HUDEP-2 (cell line): ENCODE results near the gene TSPAN18.
"Not testable (repeated sequence)": the region's sequence is repeated elsewhere in the genome, so short reads cannot be mapped to it uniquely, and the experiment has no call there.

Source experiments
- DNase-seq, 76 experiments: peaks; one replicate each; lab custom pipeline; 2025; ENCODE audit not compliant: unreplicated experiment in 76 of 76; lab: John Stamatoyannopoulos, UW

The TSPAN18 gene

GRCh38 chr11:44859528-44859925 is 132.8 kb downstream of the TSPAN18 start:
- DNase-seq: no peak

DNA sequence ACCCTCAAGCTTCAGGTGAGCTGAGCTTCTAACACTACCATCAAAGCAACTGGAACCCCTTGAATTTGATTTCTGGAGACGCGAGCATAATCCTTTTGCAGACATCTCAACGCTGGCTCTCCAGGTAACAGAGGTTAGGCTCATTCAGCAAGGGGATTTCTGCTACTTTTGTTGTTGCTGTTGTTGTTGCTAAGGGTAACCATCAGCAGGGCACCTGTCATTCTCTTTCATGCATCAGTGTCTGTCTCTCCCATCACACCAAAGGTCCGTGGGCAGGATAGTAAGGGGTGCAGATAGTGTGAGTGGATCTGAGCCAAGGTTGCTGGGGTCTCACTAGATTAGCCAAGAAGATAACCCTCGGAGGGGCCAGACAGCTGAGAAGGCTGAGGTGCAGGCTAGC is 133.6 kb downstream of the TSPAN18 start:
- no peak for DNase-seq

GRCh38 chr11:44861849-44862557 is 135.2 kb downstream of the TSPAN18 start:
- peak in 57 of 76 experiments; percentile 8 to 87 (median 43) for DNase-seq

GRCh38 chr11:44862558-44863101 is 135.9 kb downstream of the TSPAN18 start:
- no peak for DNase-seq

- no peak for DNase-seq
Measured at GRCh38 chr11:44863231-44863630, 136.5 kb downstream of the TSPAN18 start.

- no peak for DNase-seq
Measured at GRCh38 chr11:44865866-44866272, 139.1 kb downstream of the TSPAN18 start.

- no peak for DNase-seq
Measured at GRCh38 chr11:44866286-44866685, 139.5 kb downstream of the TSPAN18 start.

GRCh38 chr11:44868021-44868420 is 141.3 kb downstream of the TSPAN18 start:
- DNase-seq: no peak

DNA sequence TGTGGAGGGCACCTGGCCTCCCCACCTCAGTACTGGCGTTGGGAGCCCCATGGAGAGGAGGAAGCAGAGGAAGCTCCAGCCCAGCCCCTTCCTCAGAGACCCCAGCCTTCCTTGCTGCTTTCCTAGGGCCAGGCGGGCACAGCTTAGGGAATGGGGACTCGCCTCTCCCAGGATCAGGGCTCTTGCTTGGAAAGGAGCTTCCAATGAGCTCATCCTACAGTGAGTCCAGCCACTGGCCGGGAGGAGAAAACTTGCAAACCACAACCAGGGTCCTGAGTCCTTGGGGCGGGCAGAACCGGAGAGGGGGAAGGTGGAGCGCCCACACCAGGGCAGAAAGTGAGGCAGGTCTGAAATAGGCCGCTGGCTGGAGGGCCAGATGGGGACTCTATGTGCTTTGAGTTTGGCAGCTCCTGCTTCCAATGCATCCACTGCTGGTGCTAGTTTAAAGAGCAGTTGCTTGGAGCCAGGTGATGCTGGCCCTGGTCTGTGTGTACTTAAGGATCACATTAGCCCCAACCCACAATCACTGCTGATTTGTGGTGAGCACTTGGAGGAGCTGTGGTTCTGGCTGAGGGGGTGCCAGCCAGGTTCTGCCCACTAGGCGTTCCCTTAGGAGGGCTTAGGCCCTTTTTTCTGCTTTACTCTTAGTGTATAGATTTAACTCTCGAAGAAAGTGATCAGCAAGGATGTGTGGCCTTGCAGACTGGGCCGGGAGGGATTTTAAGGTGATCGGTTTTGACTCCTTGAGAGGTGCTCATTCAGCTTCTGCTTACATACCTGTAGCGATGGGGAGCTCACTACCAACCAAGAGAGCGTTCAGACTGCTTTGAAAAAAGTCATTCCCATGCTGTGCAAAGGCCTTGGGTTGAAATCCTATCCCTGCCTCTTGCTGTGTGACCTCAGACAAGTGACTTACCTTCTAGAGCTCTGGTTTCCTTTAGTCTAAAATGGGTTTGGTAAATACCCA is 142.0 kb downstream of the TSPAN18 start:
- DNase-seq: no peak

- no peak for DNase-seq
Measured at GRCh38 chr11:44870181-44870580, 143.4 kb downstream of the TSPAN18 start.

DNA sequence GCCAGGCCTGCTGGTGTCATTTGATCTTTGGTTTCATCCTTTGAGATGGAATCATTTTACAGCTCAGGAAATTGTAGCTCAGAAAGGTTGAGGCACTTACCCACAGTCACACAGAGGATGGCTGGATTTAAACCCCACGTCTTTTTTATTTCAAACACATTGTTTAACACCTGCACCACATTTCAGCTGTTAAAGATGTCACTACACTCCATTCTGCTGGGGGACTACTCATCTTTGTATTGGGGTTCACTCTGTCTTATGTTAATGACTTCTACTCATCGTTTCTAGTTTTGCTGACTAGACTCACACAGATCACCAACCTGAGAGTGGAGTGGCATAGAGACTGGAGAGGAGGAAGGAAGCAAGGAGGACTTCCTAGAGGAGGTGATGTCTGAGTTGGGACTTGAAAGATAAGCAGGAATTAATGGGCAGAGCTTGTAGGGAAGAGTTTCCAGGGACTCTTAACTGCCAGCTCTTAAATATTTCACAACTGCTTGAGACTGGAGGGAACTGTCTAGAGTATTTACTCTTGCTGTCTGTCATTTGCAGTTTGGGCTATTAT is 143.9 kb downstream of the TSPAN18 start:
- DNase-seq: no peak

GRCh38 chr11:44871682-44872081 is 144.9 kb downstream of the TSPAN18 start:
- not testable (repeated sequence) for DNase-seq

GRCh38 chr11:44872556-44872955 is 145.8 kb downstream of the TSPAN18 start:
- no peak for DNase-seq

- DNase-seq: no peak
Measured at GRCh38 chr11:44873537-44873936, 146.8 kb downstream of the TSPAN18 start.

DNA sequence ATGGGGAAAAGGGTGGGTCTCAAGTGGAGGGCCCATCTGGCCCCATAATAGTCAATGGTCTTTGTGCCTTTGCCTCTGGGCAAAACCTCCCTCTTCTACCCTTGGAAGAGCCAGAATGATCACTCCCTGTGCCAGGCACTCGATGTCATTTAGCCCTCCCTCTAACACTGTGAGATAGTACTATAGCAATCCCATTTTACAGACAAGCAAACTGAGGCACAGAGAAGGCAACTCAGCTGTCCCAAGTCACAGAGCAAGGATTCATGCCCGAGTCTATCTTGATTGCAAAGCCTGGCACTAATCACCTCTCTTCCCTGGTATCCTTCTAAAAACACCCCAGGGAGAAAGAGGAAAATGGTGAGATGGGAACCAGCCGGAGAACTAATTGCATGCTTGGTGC is 147.5 kb downstream of the TSPAN18 start:
- DNase-seq: no peak

DNA sequence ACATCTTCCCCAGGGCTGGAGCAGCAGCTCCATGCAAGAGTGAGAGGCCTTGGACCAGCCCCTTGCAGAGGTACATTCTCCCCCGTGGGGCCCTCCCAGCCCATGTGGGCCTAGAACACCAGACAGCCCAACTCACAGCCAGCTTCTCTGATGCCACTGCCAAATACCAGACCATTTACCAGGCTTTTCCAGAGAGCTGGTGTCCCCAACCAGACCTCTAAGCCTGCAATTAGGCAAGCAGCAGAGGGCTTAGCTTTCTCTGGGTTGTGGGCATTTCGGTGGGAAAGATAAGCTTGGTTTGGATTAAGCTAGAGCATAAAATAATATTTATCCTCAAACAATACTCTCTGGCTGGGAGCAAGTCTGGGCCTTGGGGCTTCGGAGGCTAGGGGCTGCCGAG is 148.3 kb downstream of the TSPAN18 start:
- DNase-seq: no peak

- no peak for DNase-seq
Measured at GRCh38 chr11:44876194-44876723, 149.5 kb downstream of the TSPAN18 start.

- DNase-seq: no peak
Measured at GRCh38 chr11:44876906-44877305, 150.1 kb downstream of the TSPAN18 start.

DNA sequence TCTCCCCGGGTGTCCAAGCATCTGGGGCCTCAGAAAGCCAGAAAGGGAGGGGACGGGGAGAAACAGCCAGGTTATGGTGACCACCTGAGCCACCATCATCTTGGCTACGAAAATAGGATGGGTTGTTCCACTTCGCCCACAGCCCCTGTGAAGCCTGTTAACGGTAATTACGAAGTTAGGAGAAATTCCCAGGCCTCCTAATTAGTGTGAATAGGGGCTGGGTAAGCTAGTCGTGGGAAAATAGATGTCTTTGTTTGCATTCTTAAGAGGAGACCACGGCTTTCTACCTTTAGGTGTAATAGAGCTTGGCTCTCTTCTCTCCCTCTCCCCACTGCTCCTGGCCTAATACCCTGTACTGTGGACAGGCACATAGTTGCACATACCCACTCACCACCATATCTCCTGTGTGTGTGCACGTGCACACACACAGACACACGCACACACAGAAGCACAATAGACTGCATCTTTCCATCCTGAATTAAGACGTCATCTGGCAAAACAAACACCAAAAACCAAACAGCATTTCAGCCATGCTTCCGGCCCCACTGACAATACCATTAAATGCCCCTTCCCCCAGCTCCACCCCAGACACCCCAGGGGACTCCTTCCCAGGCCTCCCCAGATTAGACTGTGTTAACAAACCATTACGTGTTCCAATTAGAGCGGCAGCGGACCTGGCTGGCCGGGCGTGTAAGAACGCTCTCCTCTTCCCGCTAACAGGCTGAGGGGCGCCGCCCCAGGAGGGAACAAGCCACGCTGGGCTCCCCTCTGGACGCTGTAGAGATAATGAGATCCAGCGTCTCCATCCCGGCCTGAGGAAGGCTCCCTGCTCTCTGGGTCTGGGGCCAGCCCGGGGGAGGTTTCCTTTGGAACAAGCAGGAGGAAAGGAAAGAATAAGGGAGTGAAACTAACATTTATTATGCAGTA is 151.1 kb downstream of the TSPAN18 start:
- DNase-seq: no peak

- no peak for DNase-seq
Measured at GRCh38 chr11:44878711-44879110, 151.9 kb downstream of the TSPAN18 start.
